DOHH2 (cell line): Measurements from ENCODE around the gene BCO1.

Experiments
- H3F3A ChIP-seq: fragments of 200-600 bp; sonication (generic), shearing (Covaris generic); 2 replicates; pipeline ENCODE4 v1.6.0; 2016; ENCODE audit warnings: antibody characterized with exemption, mild to moderate bottlenecking; ENCODE audit not compliant: control insufficient read depth, insufficient read depth
- H3K27ac ChIP-seq: fragments of 200-600 bp; sonication (generic); 2 replicates; pipeline ENCODE4 v1.5.1; 2014; ENCODE audit warnings: low read depth, mild to moderate bottlenecking, low read length, moderate library complexity
- H3K27me3 ChIP-seq: fragments of 200-600 bp; sonication (generic); 2 replicates; pipeline ENCODE4 v1.6.1; 2014; ENCODE audit warnings: mild to moderate bottlenecking, low read length, mixed read lengths; ENCODE audit not compliant: control insufficient read depth
- H3K36me3 ChIP-seq: fragments of 200-600 bp; sonication (generic); 2 replicates; pipeline ENCODE4 v1.6.1; 2014; ENCODE audit warnings: mild to moderate bottlenecking, low read length, moderate library complexity, mixed read lengths; ENCODE audit not compliant: control insufficient read depth
- H3K4me1 ChIP-seq: fragments of 200-600 bp; sonication (generic); 2 replicates; pipeline ENCODE4 v1.6.1; 2014; ENCODE audit warnings: mild to moderate bottlenecking, low read length, mixed read lengths; ENCODE audit not compliant: control insufficient read depth
- H3K4me2 ChIP-seq: fragments of 200-600 bp; sonication (generic); 2 replicates; pipeline ENCODE4 v1.6.0; 2014; ENCODE audit warnings: mild to moderate bottlenecking, low read length, moderate library complexity
- H3K4me3 ChIP-seq: fragments of 200-600 bp; sonication (generic); 2 replicates; pipeline ENCODE4 v1.5.1; 2014; ENCODE audit warnings: mild to moderate bottlenecking, low read length, mixed read lengths
- H3K79me2 ChIP-seq: fragments of 200-600 bp; sonication (generic); 2 replicates; pipeline ENCODE4 v1.6.1; 2014; ENCODE audit warnings: mild to moderate bottlenecking, low read length, mixed read lengths; ENCODE audit not compliant: control insufficient read depth
- H3K9me2 ChIP-seq: fragments of 200-600 bp; sonication (generic); replicated peaks from 2 replicates; pipeline ENCODE4 v1.6.1; 2014; ENCODE audit warnings: mild to moderate bottlenecking, low read length, mixed read lengths; ENCODE audit not compliant: control insufficient read depth
- H3K9me3 ChIP-seq: fragments of 200-600 bp; sonication (generic); 2 replicates; pipeline ENCODE4 v1.6.1; 2014; ENCODE audit warnings: antibody characterized with exemption, low read length, mixed read lengths; ENCODE audit not compliant: control insufficient read depth, insufficient read depth
- H4K20me1 ChIP-seq: fragments of 200-600 bp; sonication (generic); 2 replicates; pipeline ENCODE4 v1.6.0; 2014; ENCODE audit warnings: low read depth, mild to moderate bottlenecking, antibody characterized with exemption, low read length, moderate library complexity; ENCODE audit not compliant: control insufficient read depth, insufficient read depth
- CTCF ChIP-seq: fragments of 200-600 bp; sonication (generic); IDR thresholded peaks from one replicate; pipeline ENCODE4 v1.5.1; 2014; ENCODE audit warnings: antibody characterized with exemption, mild to moderate bottlenecking, low read depth, low read length; ENCODE audit not compliant: poor library complexity, severe bottlenecking
- EZH2phosphoT487 ChIP-seq: fragments of 200-600 bp; sonication (generic); IDR thresholded peaks from 2 replicates; pipeline ENCODE4 v1.6.1; 2017; ENCODE audit warnings: borderline replicate concordance, mild to moderate bottlenecking, antibody characterized with exemption, low read length, moderate library complexity, mixed read lengths

BCO1 gene

GRCh38 chr16:81279392-81279791 lies 40.9 kb downstream of the BCO1 start:
- H3K4me2 ChIP-seq: no peak overlapping the region
- H3K4me3 ChIP-seq: no peak overlapping the region
- H3K27ac ChIP-seq: no peak overlapping the region
- no peaks in the 10 kb centered on the region for H3K9me2 ChIP-seq
- no peaks in the 10 kb centered on the region for H3K9me3 ChIP-seq
- H3K79me2 ChIP-seq: no peaks in the 10 kb centered on the region
- TF ChIP-seq CTCF (no peak), EZH2phosphoT487 (no peak)
- H3K4me1 ChIP-seq: no peaks in the 10 kb centered on the region
- no peaks in the 10 kb centered on the region for H3K36me3 ChIP-seq
- no peaks in the 10 kb centered on the region for H3K27me3 ChIP-seq
- H4K20me1 ChIP-seq: no peaks in the 10 kb centered on the region
- H3F3A ChIP-seq: no peaks in the 10 kb centered on the region

- H3F3A ChIP-seq: no peaks in the 10 kb centered on the region
- H3K27ac ChIP-seq: no peak overlapping the region
- H3K9me2 ChIP-seq: no peaks in the 10 kb centered on the region
- TF ChIP-seq EZH2phosphoT487 (no peak), CTCF (no peak)
- H4K20me1 ChIP-seq: no peaks in the 10 kb centered on the region
- no peaks in the 10 kb centered on the region for H3K4me1 ChIP-seq
- H3K9me3 ChIP-seq: no peaks in the 10 kb centered on the region
- no peaks in the 10 kb centered on the region for H3K36me3 ChIP-seq
- H3K27me3 ChIP-seq: no peaks in the 10 kb centered on the region; the same call in 1 of the 2 replicates
- H3K4me2 ChIP-seq: no peak overlapping the region
- H3K4me3 ChIP-seq: no peak overlapping the region
- H3K79me2 ChIP-seq: no peaks in the 10 kb centered on the region
Measured at GRCh38 chr16:81280393-81280792, 41.9 kb downstream of the BCO1 start.

- Histone ChIP-seq H3K4me2 (no peak overlapping the region), H3K4me3 (no peak overlapping the region), H3K36me3 (no peaks in the 10 kb centered on the region), H3K9me3 (no peaks in the 10 kb centered on the region), H3K9me2 (no peaks in the 10 kb centered on the region), H3K79me2 (no peaks in the 10 kb centered on the region), H3K4me1 (no peaks in the 10 kb centered on the region), H3F3A (no peaks in the 10 kb centered on the region), H4K20me1 (no peaks in the 10 kb centered on the region), H3K27me3 (no peaks in the 10 kb centered on the region; the same call in 1 of the 2 replicates), H3K27ac (no peak overlapping the region)
- no peak for TF ChIP-seq EZH2phosphoT487
- no peak for TF ChIP-seq CTCF
Measured at GRCh38 chr16:81283044-81283443, 44.6 kb downstream of the BCO1 start.
